ENCODE measurements around the gene PCID2.

DNA sequence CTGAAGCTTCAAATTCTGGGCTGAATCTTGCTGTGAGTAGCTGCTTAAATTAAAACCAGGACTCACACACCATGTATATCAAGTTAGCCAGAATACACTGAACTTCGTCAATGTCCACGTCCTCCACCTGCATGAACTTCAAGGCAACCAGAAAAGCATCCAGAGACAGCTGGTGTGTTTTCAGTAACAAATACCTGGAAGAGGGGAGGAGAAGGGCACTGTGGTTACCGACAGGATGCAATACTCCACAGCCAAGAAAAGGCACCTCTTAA lies 29.6 kb downstream of the PCID2 start:
- TF ChIP-seq POLR2A (IDR thresholded peaks at IDR 0.05): no peak
- TF ChIP-seq, protein P1, sequence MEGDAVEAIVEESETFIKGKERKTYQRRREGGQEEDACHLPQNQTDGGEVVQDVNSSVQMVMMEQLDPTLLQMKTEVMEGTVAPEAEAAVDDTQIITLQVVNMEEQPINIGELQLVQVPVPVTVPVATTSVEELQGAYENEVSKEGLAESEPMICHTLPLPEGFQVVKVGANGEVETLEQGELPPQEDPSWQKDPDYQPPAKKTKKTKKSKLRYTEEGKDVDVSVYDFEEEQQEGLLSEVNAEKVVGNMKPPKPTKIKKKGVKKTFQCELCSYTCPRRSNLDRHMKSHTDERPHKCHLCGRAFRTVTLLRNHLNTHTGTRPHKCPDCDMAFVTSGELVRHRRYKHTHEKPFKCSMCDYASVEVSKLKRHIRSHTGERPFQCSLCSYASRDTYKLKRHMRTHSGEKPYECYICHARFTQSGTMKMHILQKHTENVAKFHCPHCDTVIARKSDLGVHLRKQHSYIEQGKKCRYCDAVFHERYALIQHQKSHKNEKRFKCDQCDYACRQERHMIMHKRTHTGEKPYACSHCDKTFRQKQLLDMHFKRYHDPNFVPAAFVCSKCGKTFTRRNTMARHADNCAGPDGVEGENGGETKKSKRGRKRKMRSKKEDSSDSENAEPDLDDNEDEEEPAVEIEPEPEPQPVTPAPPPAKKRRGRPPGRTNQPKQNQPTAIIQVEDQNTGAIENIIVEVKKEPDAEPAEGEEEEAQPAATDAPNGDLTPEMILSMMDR (IDR thresholded peaks at IDR 0.05): no peak

Measured in Peyer's patch (tissue), 4 donors.